AG09309 (cell line): ENCODE data around the gene SMIM1.

Experiments used
- DNase-seq: peaks from one replicate; pipeline ENCODE4 v3.0.0-alpha.2; 2010; ENCODE audit warnings: low read depth
- H3K4me3 ChIP-seq: 2 replicates; pipeline ENCODE4 v1.5.1; 2011; ENCODE audit warnings: mild to moderate bottlenecking, low read depth, low read length, moderate library complexity; ENCODE audit not compliant: control insufficient read depth
- CTCF ChIP-seq: IDR thresholded peaks from 2 replicates; pipeline ENCODE4 v1.5.1; 2011; ENCODE audit warnings: mild to moderate bottlenecking, low read depth, low read length, inconsistent platforms; ENCODE audit not compliant: insufficient read depth, control insufficient read depth; ENCODE audit errors: missing control alignments

SMIM1 gene

GRCh38 chr1:3736708-3737107 is 35.8 kb upstream of the SMIM1 start:
- no peak for DNase-seq
- no peak overlapping the region for H3K4me3 ChIP-seq
- no peak for TF ChIP-seq CTCF

GRCh38 chr1:3738943-3739342 is 33.6 kb upstream of the SMIM1 start:
- no peak for TF ChIP-seq CTCF
- no peak overlapping the region for H3K4me3 ChIP-seq
- no peak for DNase-seq

GRCh38 chr1:3740042-3740441 is 32.5 kb upstream of the SMIM1 start:
- no peak overlapping the region for H3K4me3 ChIP-seq
- no peak for TF ChIP-seq CTCF
- no peak for DNase-seq

GRCh38 chr1:3740752-3741151 is 31.8 kb upstream of the SMIM1 start:
- DNase-seq = no peak
- no peak for TF ChIP-seq CTCF
- no peak overlapping the region for H3K4me3 ChIP-seq

GRCh38 chr1:3741566-3742438 is 30.7 kb upstream of the SMIM1 start:
- DNase-seq = no peak
- TF ChIP-seq CTCF = no peak
- no peak overlapping the region for H3K4me3 ChIP-seq

- DNase-seq = no peak
- TF ChIP-seq CTCF = no peak
Observed at GRCh38 chr1:3742439-3743298, 29.9 kb upstream of the SMIM1 start.

More at GRCh38 chr1:3742439-3743298, 29.9 kb upstream of the SMIM1 start:
- H3K4me3 ChIP-seq = no peak overlapping the region
